IgD-negative memory B cell (primary cell): Measurements from ENCODE around the gene HBG2. TPM values are rescaled to one million over a fixed set of nuclear protein-coding genes. Genes with fewer than 3 reads are reported as not detected.

Experiments used
- H3K27ac Mint-ChIP-seq, 3 donors: one replicate each; pipeline ENCODE4 v1.8.0; 2020 to 2022; ENCODE audit warnings: mild to moderate bottlenecking in 3 of 3, mixed read lengths in 3 of 3, moderate library complexity in 1 of 3
- H3K27me3 Mint-ChIP-seq: one replicate; pipeline ENCODE4 v1.8.0; 2021; ENCODE audit warnings: mixed read lengths
- H3K36me3 Mint-ChIP-seq: one replicate; pipeline ENCODE4 v1.8.0; 2020; ENCODE audit warnings: mild to moderate bottlenecking, mixed read lengths
- H3K4me1 Mint-ChIP-seq, 3 donors: one replicate each; pipeline ENCODE4 v1.8.0; 2020 to 2022; ENCODE audit warnings: mixed read lengths in 3 of 3, mild to moderate bottlenecking in 1 of 3
- H3K4me3 Mint-ChIP-seq, 4 donors: one replicate each; pipeline ENCODE4 v1.8.0; 2020 to 2022; ENCODE audit warnings: mild to moderate bottlenecking in 4 of 4, mixed read lengths in 4 of 4, moderate library complexity in 3 of 4
- H3K9me3 Mint-ChIP-seq, 3 donors: one replicate each; pipeline ENCODE4 v1.8.0; 2020 to 2021; ENCODE audit warnings: mixed read lengths in 3 of 3, mild to moderate bottlenecking in 1 of 3
- polyA plus RNA-seq: library from polyadenylated mRNA; unstranded; fragments of 300-500 nt; fragmentation: Illumina TruSeq; gene quantifications from one replicate; pipeline ENCODE4 v1.2.3, GENCODE V29; 2021

The HBG2 gene
- polyA plus RNA-seq, 1 donor from 2014 or later: 1.0 TPM

DNA sequence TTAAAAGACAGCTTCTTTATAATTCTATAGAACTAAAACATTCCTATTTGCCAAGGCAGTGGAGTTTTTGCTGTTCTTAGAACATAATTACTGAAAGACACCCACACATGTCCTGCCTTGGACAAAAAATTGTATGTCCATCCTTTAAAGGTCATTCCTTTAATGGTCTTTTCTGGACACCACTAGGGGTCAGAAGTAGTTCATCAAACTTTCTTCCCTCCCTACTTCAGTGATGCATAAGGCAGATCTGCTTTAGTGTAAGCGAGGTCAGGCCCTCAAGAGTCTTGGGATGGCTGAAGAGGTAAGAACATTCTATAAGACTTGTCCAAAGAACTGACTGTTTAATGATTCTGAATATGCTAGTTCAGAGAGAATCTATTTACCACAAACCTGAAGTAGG lies 49.8 kb downstream of the HBG2 start:
- Mint-ChIP-seq H3K36me3 (no peaks in the 10 kb centered on the region), H3K27ac (no peak overlapping the region), H3K9me3 (peaks cover 0 to 3% (median 0%) of the 10 kb centered on the region in 3 donors), H3K27me3 (no peaks in the 10 kb centered on the region), H3K4me3 (no peak overlapping the region), H3K4me1 (no peaks in the 10 kb centered on the region)

DNA sequence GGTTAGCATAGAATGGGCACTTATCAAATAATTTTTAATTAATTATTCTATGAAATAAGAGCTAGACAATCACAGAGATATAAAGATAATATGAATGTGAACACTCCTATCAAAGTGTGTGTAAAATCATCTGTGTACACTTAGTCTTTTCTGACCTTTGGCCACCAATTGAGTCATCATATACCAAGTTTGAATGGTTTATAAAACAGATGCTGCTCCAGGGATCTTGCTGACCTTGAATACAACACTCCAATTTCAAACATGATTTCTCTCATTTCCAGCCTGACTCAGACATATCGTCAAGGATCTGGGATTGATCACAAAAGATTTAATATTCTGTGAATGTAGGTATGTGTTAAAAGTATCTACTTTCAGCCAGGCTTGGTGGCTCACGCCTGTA lies 51.2 kb downstream of the HBG2 start:
- Mint-ChIP-seq H3K9me3 (peaks cover 0 to 3% (median 0%) of the 10 kb centered on the region in 3 donors), H3K27me3 (no peaks in the 10 kb centered on the region), H3K4me1 (no peaks in the 10 kb centered on the region), H3K36me3 (no peaks in the 10 kb centered on the region), H3K27ac (no peak overlapping the region), H3K4me3 (no peak overlapping the region)

Other genes with a start within 250 kb of the HBG2 start
- gene OR52J3, start 208.3 kb downstream of the HBG2 start, polyA plus RNA-seq: not detected
- not detected for gene OR52E2, start 195.2 kb downstream of the HBG2 start, polyA plus RNA-seq
- not detected for gene OR52E1, start 185.2 kb downstream of the HBG2 start, polyA plus RNA-seq
- gene OR52A5, start 116.4 kb downstream of the HBG2 start, polyA plus RNA-seq: not detected
- not detected for gene OR52A1, start 100.0 kb downstream of the HBG2 start, polyA plus RNA-seq
- not detected for gene OR51V1, start 54.1 kb downstream of the HBG2 start, polyA plus RNA-seq
- 60.1 TPM for gene HBB, start 27.7 kb downstream of the HBG2 start, polyA plus RNA-seq
- gene HBD, start 20.3 kb downstream of the HBG2 start, polyA plus RNA-seq: not detected
- gene HBG1, start 4.9 kb downstream of the HBG2 start, polyA plus RNA-seq: not detected
- not detected for gene HBE1, start 15.2 kb upstream of the HBG2 start, polyA plus RNA-seq
- gene OR51B4, start 47.2 kb upstream of the HBG2 start, polyA plus RNA-seq: not detected
- gene OR51B2, start 69.5 kb upstream of the HBG2 start, polyA plus RNA-seq: not detected
- gene OR51B5, start 88.7 kb upstream of the HBG2 start, polyA plus RNA-seq: not detected
- gene OR51B6, start 96.7 kb upstream of the HBG2 start, polyA plus RNA-seq: not detected
- not detected for gene OR51M1, start 129.0 kb upstream of the HBG2 start, polyA plus RNA-seq
- not detected for gene OR51Q1, start 167.3 kb upstream of the HBG2 start, polyA plus RNA-seq
- not detected for gene OR51I1, start 186.7 kb upstream of the HBG2 start, polyA plus RNA-seq
- gene OR51I2, start 194.5 kb upstream of the HBG2 start, polyA plus RNA-seq: not detected
- gene OR52D1, start 233.9 kb upstream of the HBG2 start, polyA plus RNA-seq: not detected